ENCODE measurements around the gene RPL12. TPM values are rescaled to one million over a fixed set of nuclear protein-coding genes. Genes with fewer than 3 reads are reported as not detected.

The RPL12 gene
- total and polyA plus RNA-seq, 9 of the 15 experiments (the other 6 are each of a cell fraction or from before 2014, with no cell fraction given) = 1,614 to 4,558 (median 2,531) TPM

DNA sequence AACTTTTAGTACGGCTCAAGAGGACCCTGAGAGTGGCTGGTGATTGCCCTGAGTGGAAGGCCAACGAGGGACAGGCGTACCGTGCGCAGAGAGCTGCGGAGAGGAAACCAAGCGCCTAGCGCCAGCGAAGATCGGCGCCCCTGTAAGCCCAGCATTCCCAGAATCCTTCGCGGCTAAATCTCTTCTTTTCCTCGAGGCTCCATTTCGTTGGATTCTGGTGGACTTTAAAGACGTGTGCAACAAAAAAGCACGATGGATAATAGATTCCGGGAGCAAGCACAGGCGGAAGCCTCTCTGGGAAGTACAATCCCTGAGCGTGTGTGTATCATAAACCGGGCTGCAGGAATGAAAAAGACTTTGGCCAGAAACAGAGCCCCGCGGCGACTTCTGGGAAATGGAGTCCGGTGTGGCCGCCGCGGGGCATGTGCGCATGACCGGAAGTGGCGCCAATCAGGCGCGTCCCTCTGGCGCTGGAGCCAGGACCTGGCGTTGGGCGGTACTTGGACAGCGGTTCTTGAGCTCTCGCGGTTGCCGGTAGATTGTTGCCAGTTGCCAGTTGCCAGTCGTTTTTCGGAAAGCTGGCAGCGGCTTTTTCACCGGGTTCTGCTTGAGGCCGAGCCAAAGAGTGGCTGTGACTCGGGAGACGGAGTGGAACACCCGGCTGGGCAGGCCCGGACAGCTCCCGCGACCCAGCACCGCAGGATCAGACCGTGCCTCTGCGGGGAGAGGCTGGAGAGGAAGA lies 27.1 kb downstream of the RPL12 start, which contains the start of gene ZNF79 (continued):
- TF ChIP-seq, protein P1, sequence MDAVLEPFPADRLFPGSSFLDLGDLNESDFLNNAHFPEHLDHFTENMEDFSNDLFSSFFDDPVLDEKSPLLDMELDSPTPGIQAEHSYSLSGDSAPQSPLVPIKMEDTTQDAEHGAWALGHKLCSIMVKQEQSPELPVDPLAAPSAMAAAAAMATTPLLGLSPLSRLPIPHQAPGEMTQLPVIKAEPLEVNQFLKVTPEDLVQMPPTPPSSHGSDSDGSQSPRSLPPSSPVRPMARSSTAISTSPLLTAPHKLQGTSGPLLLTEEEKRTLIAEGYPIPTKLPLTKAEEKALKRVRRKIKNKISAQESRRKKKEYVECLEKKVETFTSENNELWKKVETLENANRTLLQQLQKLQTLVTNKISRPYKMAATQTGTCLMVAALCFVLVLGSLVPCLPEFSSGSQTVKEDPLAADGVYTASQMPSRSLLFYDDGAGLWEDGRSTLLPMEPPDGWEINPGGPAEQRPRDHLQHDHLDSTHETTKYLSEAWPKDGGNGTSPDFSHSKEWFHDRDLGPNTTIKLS (IDR thresholded peaks at IDR 0.05; ENCODE audit: borderline replicate concordance, low read depth) = peak; percentile 90; the same call in 1 of the 2 replicates
- TF ChIP-seq, protein P2, sequence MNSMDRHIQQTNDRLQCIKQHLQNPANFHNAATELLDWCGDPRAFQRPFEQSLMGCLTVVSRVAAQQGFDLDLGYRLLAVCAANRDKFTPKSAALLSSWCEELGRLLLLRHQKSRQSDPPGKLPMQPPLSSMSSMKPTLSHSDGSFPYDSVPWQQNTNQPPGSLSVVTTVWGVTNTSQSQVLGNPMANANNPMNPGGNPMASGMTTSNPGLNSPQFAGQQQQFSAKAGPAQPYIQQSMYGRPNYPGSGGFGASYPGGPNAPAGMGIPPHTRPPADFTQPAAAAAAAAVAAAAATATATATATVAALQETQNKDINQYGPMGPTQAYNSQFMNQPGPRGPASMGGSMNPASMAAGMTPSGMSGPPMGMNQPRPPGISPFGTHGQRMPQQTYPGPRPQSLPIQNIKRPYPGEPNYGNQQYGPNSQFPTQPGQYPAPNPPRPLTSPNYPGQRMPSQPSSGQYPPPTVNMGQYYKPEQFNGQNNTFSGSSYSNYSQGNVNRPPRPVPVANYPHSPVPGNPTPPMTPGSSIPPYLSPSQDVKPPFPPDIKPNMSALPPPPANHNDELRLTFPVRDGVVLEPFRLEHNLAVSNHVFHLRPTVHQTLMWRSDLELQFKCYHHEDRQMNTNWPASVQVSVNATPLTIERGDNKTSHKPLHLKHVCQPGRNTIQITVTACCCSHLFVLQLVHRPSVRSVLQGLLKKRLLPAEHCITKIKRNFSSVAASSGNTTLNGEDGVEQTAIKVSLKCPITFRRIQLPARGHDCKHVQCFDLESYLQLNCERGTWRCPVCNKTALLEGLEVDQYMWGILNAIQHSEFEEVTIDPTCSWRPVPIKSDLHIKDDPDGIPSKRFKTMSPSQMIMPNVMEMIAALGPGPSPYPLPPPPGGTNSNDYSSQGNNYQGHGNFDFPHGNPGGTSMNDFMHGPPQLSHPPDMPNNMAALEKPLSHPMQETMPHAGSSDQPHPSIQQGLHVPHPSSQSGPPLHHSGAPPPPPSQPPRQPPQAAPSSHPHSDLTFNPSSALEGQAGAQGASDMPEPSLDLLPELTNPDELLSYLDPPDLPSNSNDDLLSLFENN (IDR thresholded peaks at IDR 0.05; ENCODE audit: low read depth in 2 of 2, low read length in 2 of 2) = peak in 1 of 2 experiments; percentile 74; a peak in 2 of 4 replicates
- TF ChIP-seq HDAC1 (IDR thresholded peaks at IDR 0.05) = peak in 1 of 2 experiments; percentile 87; a peak in 2 of 4 replicates
- peak; percentile 88 for TF ChIP-seq RBFOX2 (IDR thresholded peaks at IDR 0.05; ENCODE audit: low read depth, low read length)
- no peak for TF ChIP-seq SRSF3 (IDR thresholded peaks at IDR 0.05; ENCODE audit: insufficient read depth, low read length)
- no peak for TF ChIP-seq SPI1 (IDR thresholded peaks at IDR 0.05; ENCODE audit: borderline replicate concordance, low read depth, low read length)
- peak; percentile 43; the same call in 1 of the 2 replicates for TF ChIP-seq MTA3 (IDR thresholded peaks at IDR 0.05; ENCODE audit: borderline replicate concordance)
- 0 out of 2 replicates have a peak, but pooled peaks have one; percentile 11 for TF ChIP-seq MXI1 (IDR thresholded peaks at IDR 0.05; ENCODE audit: low read depth, low read length)
- TF ChIP-seq, protein P3, sequence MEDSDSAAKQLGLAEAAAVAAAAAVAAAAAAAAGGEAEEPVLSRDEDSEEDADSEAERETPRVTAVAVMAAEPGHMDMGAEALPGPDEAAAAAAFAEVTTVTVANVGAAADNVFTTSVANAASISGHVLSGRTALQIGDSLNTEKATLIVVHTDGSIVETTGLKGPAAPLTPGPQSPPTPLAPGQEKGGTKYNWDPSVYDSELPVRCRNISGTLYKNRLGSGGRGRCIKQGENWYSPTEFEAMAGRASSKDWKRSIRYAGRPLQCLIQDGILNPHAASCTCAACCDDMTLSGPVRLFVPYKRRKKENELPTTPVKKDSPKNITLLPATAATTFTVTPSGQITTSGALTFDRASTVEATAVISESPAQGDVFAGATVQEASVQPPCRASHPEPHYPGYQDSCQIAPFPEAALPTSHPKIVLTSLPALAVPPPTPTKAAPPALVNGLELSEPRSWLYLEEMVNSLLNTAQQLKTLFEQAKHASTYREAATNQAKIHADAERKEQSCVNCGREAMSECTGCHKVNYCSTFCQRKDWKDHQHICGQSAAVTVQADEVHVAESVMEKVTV (CRISPR knock-in tag; IDR thresholded peaks at IDR 0.05) = 0 out of 2 replicates have a peak, but pooled peaks have one; percentile 10
- TF ChIP-seq, protein P4, sequence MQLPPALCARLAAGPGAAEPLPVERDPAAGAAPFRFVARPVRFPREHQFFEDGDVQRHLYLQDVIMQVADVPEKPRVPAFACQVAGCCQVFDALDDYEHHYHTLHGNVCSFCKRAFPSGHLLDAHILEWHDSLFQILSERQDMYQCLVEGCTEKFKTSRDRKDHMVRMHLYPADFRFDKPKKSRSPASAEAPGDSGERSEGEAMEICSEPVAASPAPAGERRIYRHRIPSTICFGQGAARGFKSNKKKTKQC (CRISPR knock-in tag; IDR thresholded peaks at IDR 0.05) = peak; percentile 23; the same call in 1 of the 2 replicates
- no peak for TF ChIP-seq NR4A1 (CRISPR knock-in tag; IDR thresholded peaks at IDR 0.05)
- TF ChIP-seq NR4A1 (tag; IDR thresholded peaks at IDR 0.05) = peak; percentile 65; the same call in 1 of the 2 replicates
- 0 out of 4 replicates have a peak, but pooled peaks of 1 of the 2 experiments have one; percentile 36 for TF ChIP-seq FOXK2 (conservative IDR thresholded peaks at IDR 0.05 in 1 of 2, IDR thresholded peaks at IDR 0.05 in 1 of 2; ENCODE audit: low read depth in 2 of 2)
- peak; percentile 35; the same call in 1 of the 2 replicates for TF ChIP-seq TAF7 (tag; IDR thresholded peaks at IDR 0.05)
- no peak for TF ChIP-seq CCAR2 (IDR thresholded peaks at IDR 0.05; ENCODE audit: low read depth, low read length)
- no peak for TF ChIP-seq RBM39 (optimal IDR thresholded peaks at IDR 0.05; ENCODE audit: low read depth, low read length)
- TF ChIP-seq ARNT (IDR thresholded peaks at IDR 0.05) = no peak
- TF ChIP-seq CBX1 (IDR thresholded peaks at IDR 0.05; ENCODE audit: low read depth) = peak; percentile 46; the same call in 1 of the 2 replicates
- 0 out of 2 replicates have a peak, but pooled peaks have one; percentile 27 for TF ChIP-seq BCOR (IDR thresholded peaks at IDR 0.05)
- no peak for TF ChIP-seq GABPB2 (CRISPR knock-in tag; conservative IDR thresholded peaks at IDR 0.05)

Data from K562 (cell line).